DOHH2 (cell line): ENCODE data around the gene NCOA5.

ENCODE experiments used
- EZH2phosphoT487 ChIP-seq: fragments of 200-600 bp; sonication (generic); IDR thresholded peaks from 2 replicates; pipeline ENCODE4 v1.6.1; 2017; ENCODE audit warnings: borderline replicate concordance, mild to moderate bottlenecking, antibody characterized with exemption, low read length, moderate library complexity, mixed read lengths
- TF ChIP-seq, protein P1 (sequence below): fragments of 200-600 bp; sonication (generic); IDR thresholded peaks from one replicate; pipeline ENCODE4 v1.5.1; 2014; ENCODE audit warnings: antibody characterized with exemption, mild to moderate bottlenecking, low read depth, low read length; ENCODE audit not compliant: poor library complexity, severe bottlenecking

DNA sequence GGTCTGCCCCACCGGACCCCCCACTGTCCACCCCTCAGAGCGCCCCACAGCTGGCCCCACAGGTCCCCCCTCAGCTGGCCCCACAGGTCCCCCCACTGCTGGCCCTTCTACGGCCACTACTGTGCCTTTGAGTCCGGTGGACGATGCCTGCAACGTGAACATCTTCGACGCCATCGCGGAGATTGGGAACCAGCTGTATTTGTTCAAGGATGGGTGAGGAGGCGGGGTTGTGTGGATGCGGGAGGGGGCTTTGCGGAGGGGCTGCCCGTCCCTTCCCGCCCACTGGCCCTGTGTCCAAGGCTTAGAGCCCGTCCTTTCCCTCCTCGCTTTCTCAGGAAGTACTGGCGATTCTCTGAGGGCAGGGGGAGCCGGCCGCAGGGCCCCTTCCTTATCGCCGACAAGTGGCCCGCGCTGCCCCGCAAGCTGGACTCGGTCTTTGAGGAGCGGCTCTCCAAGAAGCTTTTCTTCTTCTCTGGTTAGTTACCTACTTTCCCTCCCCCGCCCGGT is 76.4 kb downstream of the NCOA5 start:
- TF ChIP-seq, protein P1, sequence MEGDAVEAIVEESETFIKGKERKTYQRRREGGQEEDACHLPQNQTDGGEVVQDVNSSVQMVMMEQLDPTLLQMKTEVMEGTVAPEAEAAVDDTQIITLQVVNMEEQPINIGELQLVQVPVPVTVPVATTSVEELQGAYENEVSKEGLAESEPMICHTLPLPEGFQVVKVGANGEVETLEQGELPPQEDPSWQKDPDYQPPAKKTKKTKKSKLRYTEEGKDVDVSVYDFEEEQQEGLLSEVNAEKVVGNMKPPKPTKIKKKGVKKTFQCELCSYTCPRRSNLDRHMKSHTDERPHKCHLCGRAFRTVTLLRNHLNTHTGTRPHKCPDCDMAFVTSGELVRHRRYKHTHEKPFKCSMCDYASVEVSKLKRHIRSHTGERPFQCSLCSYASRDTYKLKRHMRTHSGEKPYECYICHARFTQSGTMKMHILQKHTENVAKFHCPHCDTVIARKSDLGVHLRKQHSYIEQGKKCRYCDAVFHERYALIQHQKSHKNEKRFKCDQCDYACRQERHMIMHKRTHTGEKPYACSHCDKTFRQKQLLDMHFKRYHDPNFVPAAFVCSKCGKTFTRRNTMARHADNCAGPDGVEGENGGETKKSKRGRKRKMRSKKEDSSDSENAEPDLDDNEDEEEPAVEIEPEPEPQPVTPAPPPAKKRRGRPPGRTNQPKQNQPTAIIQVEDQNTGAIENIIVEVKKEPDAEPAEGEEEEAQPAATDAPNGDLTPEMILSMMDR: no peak
- no peak for TF ChIP-seq EZH2phosphoT487
